A673 (cell line): ENCODE data around the gene TNPO2.

Source experiments
- EZH2 ChIP-seq: fragments of 200-600 bp; sonication (generic); IDR thresholded peaks from 2 replicates; pipeline ENCODE4 v1.6.1; 2017; ENCODE audit warnings: borderline replicate concordance, low read depth, mild to moderate bottlenecking, mixed read lengths, antibody characterized with exemption, low read length; ENCODE audit not compliant: poor library complexity, severe bottlenecking
- TF ChIP-seq, protein P1 (sequence below): fragments of 300-800, 200-600 bp; sonication (generic); conservative IDR thresholded peaks from 2 replicates; pipeline ENCODE4 v1.5.1; 2017; ENCODE audit warnings: low read depth, mild to moderate bottlenecking, antibody characterized with exemption, low read length, moderate library complexity, mixed read lengths

DNA sequence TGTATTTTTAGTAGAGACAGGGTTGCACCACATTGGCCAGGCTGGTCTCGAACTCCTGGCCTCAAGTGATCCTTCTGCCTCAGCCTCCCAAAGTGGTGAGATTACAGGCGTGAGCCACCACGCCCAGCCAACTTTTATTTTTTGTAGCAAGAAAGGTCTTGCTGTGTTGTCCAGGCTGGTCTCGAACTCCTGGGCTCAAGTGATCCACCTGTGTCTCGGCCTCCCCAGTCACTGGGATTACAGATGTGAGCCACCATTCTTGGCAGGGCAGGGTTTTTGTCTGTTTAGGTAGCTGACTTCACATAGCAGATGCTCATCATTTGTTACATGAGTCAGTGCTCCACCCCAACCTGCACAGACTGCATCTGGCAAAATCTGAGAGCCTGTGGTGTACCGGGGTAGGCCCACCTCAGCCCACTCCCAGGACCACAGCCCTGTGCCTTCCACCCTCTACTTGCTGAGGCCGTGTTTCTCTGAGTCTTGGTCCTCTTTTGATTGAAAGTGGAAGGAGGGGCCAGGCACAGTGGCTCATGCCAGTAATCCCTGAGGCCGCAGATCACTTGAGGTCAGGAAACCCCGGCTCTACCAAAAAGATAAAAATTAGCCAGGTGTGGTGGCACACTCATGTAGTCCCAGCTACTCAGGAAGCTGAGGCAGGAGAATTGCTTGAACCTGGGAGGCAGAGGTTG is 4.2 kb upstream of the TNPO2 start:
- TF ChIP-seq EZH2: no peak
- TF ChIP-seq, protein P1, sequence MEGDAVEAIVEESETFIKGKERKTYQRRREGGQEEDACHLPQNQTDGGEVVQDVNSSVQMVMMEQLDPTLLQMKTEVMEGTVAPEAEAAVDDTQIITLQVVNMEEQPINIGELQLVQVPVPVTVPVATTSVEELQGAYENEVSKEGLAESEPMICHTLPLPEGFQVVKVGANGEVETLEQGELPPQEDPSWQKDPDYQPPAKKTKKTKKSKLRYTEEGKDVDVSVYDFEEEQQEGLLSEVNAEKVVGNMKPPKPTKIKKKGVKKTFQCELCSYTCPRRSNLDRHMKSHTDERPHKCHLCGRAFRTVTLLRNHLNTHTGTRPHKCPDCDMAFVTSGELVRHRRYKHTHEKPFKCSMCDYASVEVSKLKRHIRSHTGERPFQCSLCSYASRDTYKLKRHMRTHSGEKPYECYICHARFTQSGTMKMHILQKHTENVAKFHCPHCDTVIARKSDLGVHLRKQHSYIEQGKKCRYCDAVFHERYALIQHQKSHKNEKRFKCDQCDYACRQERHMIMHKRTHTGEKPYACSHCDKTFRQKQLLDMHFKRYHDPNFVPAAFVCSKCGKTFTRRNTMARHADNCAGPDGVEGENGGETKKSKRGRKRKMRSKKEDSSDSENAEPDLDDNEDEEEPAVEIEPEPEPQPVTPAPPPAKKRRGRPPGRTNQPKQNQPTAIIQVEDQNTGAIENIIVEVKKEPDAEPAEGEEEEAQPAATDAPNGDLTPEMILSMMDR: no peak
